Body of pancreas (tissue), 4 donors: ENCODE measurements around the gene RFPL2.
"Not testable (repeated sequence)": the region's sequence is repeated elsewhere in the genome, so short reads cannot be mapped to it uniquely, and the experiment has no call there.

ENCODE experiments used
- CTCF ChIP-seq, 7 experiments: fragments of 450-650 bp in 4 of 7; fragments of 200-600 bp in 3 of 7; sonication (generic) in 3 of 7; IDR thresholded peaks; one replicate each; pipeline ENCODE4 v1.5.1; 2016 to 2019; ENCODE audit warnings: antibody characterized with exemption in 7 of 7
- POLR2A ChIP-seq, 3 donors: fragments of 450-650 bp; IDR thresholded peaks; one replicate each; pipeline ENCODE4 v1.6.1; 2016; ENCODE audit warnings: antibody characterized with exemption in 3 of 3, mild to moderate bottlenecking in 2 of 3

- not testable (repeated sequence) for TF ChIP-seq CTCF, POLR2A (IDR thresholded peaks at IDR 0.05)
These were observed 9.0 kb downstream of the RFPL2 start for GRCh38 chr22:32195900-32196299.
